ENCODE data around the gene TLE2.

DNA sequence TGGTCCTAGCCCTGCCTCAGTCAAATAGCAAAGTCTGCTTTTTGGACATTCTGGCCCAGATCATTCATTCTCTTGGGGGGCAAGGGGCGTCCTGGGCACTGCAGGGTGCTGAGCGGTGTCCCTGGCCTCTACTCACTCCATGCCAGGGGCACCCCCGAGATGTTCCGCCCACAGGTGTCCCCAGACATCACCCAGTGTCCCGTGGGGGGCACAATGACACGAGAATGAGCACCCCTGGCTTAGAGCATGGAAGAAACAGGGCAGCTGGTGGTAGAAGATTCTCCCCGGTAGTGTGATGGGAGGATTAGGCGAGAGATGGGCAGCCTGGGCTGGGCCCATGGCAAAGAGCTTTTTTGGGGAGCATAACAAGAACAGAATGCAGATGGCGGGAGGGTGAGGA, 38.5 kb upstream of the TLE2 start:
- TF ChIP-seq, protein P1, sequence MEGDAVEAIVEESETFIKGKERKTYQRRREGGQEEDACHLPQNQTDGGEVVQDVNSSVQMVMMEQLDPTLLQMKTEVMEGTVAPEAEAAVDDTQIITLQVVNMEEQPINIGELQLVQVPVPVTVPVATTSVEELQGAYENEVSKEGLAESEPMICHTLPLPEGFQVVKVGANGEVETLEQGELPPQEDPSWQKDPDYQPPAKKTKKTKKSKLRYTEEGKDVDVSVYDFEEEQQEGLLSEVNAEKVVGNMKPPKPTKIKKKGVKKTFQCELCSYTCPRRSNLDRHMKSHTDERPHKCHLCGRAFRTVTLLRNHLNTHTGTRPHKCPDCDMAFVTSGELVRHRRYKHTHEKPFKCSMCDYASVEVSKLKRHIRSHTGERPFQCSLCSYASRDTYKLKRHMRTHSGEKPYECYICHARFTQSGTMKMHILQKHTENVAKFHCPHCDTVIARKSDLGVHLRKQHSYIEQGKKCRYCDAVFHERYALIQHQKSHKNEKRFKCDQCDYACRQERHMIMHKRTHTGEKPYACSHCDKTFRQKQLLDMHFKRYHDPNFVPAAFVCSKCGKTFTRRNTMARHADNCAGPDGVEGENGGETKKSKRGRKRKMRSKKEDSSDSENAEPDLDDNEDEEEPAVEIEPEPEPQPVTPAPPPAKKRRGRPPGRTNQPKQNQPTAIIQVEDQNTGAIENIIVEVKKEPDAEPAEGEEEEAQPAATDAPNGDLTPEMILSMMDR (IDR thresholded peaks at IDR 0.05; ENCODE audit: poor library complexity), result no peak
- TF ChIP-seq EZH2phosphoT487 (IDR thresholded peaks at IDR 0.05; ENCODE audit: low read depth, severe bottlenecking, unreplicated experiment) (no peak), EZH2 (IDR thresholded peaks at IDR 0.05; ENCODE audit: borderline replicate concordance) (no peak)
